ENCODE data around the gene TSC22D2. TPM values are rescaled to one million over a fixed set of nuclear protein-coding genes. Genes with fewer than 3 reads are reported as not detected.

TSC22D2 gene
- total and polyA plus RNA-seq, 10 of the 15 experiments (the other 5 are each of a cell fraction or from before 2014, with no cell fraction given) = 7.4 to 19.4 (median 10.9) TPM

- H3K4me1 ChIP-seq (ENCODE audit: control insufficient read depth, insufficient read depth, low read length) = no peaks in the 10 kb centered on the region
- FAIRE-seq (no peak), ATAC-seq (no peak), DNase-seq (ENCODE audit: low read depth, low spot score) (no peak)
- TF ChIP-seq, protein P1, sequence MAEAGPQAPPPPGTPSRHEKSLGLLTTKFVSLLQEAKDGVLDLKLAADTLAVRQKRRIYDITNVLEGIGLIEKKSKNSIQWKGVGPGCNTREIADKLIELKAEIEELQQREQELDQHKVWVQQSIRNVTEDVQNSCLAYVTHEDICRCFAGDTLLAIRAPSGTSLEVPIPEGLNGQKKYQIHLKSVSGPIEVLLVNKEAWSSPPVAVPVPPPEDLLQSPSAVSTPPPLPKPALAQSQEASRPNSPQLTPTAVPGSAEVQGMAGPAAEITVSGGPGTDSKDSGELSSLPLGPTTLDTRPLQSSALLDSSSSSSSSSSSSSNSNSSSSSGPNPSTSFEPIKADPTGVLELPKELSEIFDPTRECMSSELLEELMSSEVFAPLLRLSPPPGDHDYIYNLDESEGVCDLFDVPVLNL (IDR thresholded peaks at IDR 0.05; ENCODE audit: low read depth, low read length) = no peak
- TF ChIP-seq, protein P2, sequence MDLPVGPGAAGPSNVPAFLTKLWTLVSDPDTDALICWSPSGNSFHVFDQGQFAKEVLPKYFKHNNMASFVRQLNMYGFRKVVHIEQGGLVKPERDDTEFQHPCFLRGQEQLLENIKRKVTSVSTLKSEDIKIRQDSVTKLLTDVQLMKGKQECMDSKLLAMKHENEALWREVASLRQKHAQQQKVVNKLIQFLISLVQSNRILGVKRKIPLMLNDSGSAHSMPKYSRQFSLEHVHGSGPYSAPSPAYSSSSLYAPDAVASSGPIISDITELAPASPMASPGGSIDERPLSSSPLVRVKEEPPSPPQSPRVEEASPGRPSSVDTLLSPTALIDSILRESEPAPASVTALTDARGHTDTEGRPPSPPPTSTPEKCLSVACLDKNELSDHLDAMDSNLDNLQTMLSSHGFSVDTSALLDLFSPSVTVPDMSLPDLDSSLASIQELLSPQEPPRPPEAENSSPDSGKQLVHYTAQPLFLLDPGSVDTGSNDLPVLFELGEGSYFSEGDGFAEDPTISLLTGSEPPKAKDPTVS (IDR thresholded peaks at IDR 0.05; ENCODE audit: low read depth, low read length) = no peak
- TF ChIP-seq RFX5 (IDR thresholded peaks at IDR 0.05; ENCODE audit: low read depth, low read length) = no peak
- TF ChIP-seq JUND (IDR thresholded peaks at IDR 0.05; ENCODE audit: low read depth, low read length) = no peak
- TF ChIP-seq SMAD5 (IDR thresholded peaks at IDR 0.05; ENCODE audit: low read depth) = no peak
- no peak for TF ChIP-seq SMAD1 (IDR thresholded peaks at IDR 0.05; ENCODE audit: low read depth, partially characterized antibody)
- no peak for TF ChIP-seq CHD2 (IDR thresholded peaks at IDR 0.05; ENCODE audit: borderline replicate concordance, low read depth, low read length)
- no peak for TF ChIP-seq SUPT20H (IDR thresholded peaks at IDR 0.05; ENCODE audit: borderline replicate concordance, control insufficient read depth, low read depth, low read length)
- TF ChIP-seq CEBPB (IDR thresholded peaks at IDR 0.05; ENCODE audit: borderline replicate concordance in 1 of 2, low read depth in 2 of 2, low read length in 2 of 2) = no peak
- TF ChIP-seq JUNB (IDR thresholded peaks at IDR 0.05) = no peak
- TF ChIP-seq BHLHE40 (IDR thresholded peaks at IDR 0.05; ENCODE audit: borderline replicate concordance in 1 of 2, low read depth in 2 of 2, low read length in 1 of 2) = no peak
- no peak for TF ChIP-seq SP1 (IDR thresholded peaks at IDR 0.05; ENCODE audit: low read depth, low read length)
- no peak for TF ChIP-seq PAX5 (IDR thresholded peaks at IDR 0.05; ENCODE audit: borderline replicate concordance, low read depth, low read length)
- no peak for TF ChIP-seq USF1 (IDR thresholded peaks at IDR 0.05; ENCODE audit: borderline replicate concordance, extremely low read length, insufficient read depth, low read depth, low read length)
- H3K36me3 ChIP-seq (ENCODE audit: control insufficient read depth in 2 of 2, insufficient read depth in 2 of 2, low read length in 1 of 2) = peaks cover 0 to 11% of the 10 kb centered on the region in 2 experiments; a peak in 1 of 4 replicates
- H3K27me3 ChIP-seq (replicated peaks in 1 of 2; ENCODE audit: control insufficient read depth in 2 of 2, insufficient read depth in 2 of 2, low read length in 1 of 2) = no peaks in the 10 kb centered on the region
- H2AFZ ChIP-seq (ENCODE audit: control insufficient read depth, low read depth, low read length) = no peak overlapping the region
- peaks cover 44% of the 10 kb centered on the region for H3K79me2 ChIP-seq (ENCODE audit: control insufficient read depth, insufficient read depth, low read length)
- H3K27ac ChIP-seq (ENCODE audit: control insufficient read depth, insufficient read depth) = no peak overlapping the region
- H3K4me2 ChIP-seq (ENCODE audit: control insufficient read depth, insufficient read depth) = no peak overlapping the region
- in situ Hi-C loops (cut with MboI) = no loop called here
- no peaks in the 10 kb centered on the region for H4K20me1 ChIP-seq (ENCODE audit: control insufficient read depth, insufficient read depth)
- H3K4me3 ChIP-seq = no peak overlapping the region
- no peaks in the 10 kb centered on the region for H3K9me3 ChIP-seq (replicated peaks; ENCODE audit: control insufficient read depth, insufficient read depth, low read length)
- BruUV-seq (replicated peaks) = no TSS peak
- POLR2A ChIA-PET = no interaction called here
- CTCF ChIA-PET = interaction anchor here (0.6 to 1.7 kb wide), 4 partner anchors 8 to 72 kb away, joined by 3 to 10 read pairs (median 4); no protein-coding TSS in a partner anchor
- WGBS (ENCODE audit: insufficient coverage, insufficient replicate concordance, low lambda C conversion rate, missing lambda C conversion rate) = 96% methylated on average over 4 of the region's 4 CpGs
- RAD21 ChIA-PET (ENCODE audit: unreplicated experiment) = interaction anchor here (1.5 kb wide), 1 partner anchor 9 kb away, joined by 4 read pairs; no protein-coding TSS in a partner anchor
- H3K9ac ChIP-seq (ENCODE audit: control insufficient read depth, insufficient read depth, low read length) = no peak overlapping the region
- intact Hi-C loops (cut with micrococcal nuclease; ENCODE audit: unreplicated experiment) = no loop called here
- SMC1A ChIA-PET (ENCODE audit: uncharacterized antibody, unreplicated experiment) = interaction anchor here (1.7 to 6.4 kb wide), 2 partner anchors 9 to 11 kb away, joined by 8 to 51 read pairs; no protein-coding TSS in a partner anchor
These were observed 14.8 kb downstream of the TSC22D2 start for GRCh38 chr3:150422907-150423306.

All from GM12878 (cell line).